Esophagus squamous epithelium (tissue), 4 donors: ENCODE data around the gene UGT1A8.

Experiments
- CTCF ChIP-seq, 6 experiments: fragments of 450-650 bp in 4 of 6; fragments of 200-600 bp in 2 of 6; sonication (generic) in 2 of 6; IDR thresholded peaks; one replicate each; pipeline ENCODE4 v1.5.1; 2016 to 2019; ENCODE audit warnings: antibody characterized with exemption in 6 of 6, mild to moderate bottlenecking in 4 of 6, moderate library complexity in 4 of 6
- POLR2A ChIP-seq, 4 donors: fragments of 450-650 bp; IDR thresholded peaks; one replicate each; pipeline ENCODE4 v1.6.1; 2017; ENCODE audit warnings: antibody characterized with exemption in 4 of 4, mild to moderate bottlenecking in 4 of 4, moderate library complexity in 3 of 4

GRCh38 chr2:233684640-233685039 is 67.2 kb downstream of the UGT1A8 start:
- TF ChIP-seq POLR2A (IDR thresholded peaks at IDR 0.05) = no peak
- TF ChIP-seq CTCF (IDR thresholded peaks at IDR 0.05) = no peak
